Transverse colon (tissue), 3 donors: Measurements from ENCODE around the gene NEUROD2.

ENCODE experiments used
- CTCF ChIP-seq, 5 experiments: fragments of 200-600 bp in 3 of 5; fragments of 450-650 bp in 2 of 5; sonication (generic) in 3 of 5; IDR thresholded peaks; 1 replicate in 2 of 5; 2 replicates in 3 of 5; pipeline ENCODE4 v1.5.1; 2016 to 2017; ENCODE audit warnings: antibody characterized with exemption in 5 of 5, inconsistent platforms in 3 of 5, mild to moderate bottlenecking in 2 of 5, moderate library complexity in 1 of 5
- POLR2A ChIP-seq: fragments of 450-650 bp; IDR thresholded peaks from one replicate; pipeline ENCODE4 v1.6.1; 2016; ENCODE audit warnings: antibody characterized with exemption, mild to moderate bottlenecking, moderate library complexity

- TF ChIP-seq POLR2A (no peak), CTCF (IDR thresholded peaks at IDR 0.05) (no peak)
Measured at GRCh38 chr17:39609416-39610025, 1.8 kb upstream of the NEUROD2 start.
